ENCODE results near the gene MERTK. TPM values are rescaled to one million over a fixed set of nuclear protein-coding genes. Genes with fewer than 3 reads are reported as not detected.

MERTK gene
- total and polyA plus RNA-seq, 10 of the 15 experiments (the other 5 are each of a cell fraction or from before 2014, with no cell fraction given), result 0.13 to 30.6 (median 0.50) TPM

DNA sequence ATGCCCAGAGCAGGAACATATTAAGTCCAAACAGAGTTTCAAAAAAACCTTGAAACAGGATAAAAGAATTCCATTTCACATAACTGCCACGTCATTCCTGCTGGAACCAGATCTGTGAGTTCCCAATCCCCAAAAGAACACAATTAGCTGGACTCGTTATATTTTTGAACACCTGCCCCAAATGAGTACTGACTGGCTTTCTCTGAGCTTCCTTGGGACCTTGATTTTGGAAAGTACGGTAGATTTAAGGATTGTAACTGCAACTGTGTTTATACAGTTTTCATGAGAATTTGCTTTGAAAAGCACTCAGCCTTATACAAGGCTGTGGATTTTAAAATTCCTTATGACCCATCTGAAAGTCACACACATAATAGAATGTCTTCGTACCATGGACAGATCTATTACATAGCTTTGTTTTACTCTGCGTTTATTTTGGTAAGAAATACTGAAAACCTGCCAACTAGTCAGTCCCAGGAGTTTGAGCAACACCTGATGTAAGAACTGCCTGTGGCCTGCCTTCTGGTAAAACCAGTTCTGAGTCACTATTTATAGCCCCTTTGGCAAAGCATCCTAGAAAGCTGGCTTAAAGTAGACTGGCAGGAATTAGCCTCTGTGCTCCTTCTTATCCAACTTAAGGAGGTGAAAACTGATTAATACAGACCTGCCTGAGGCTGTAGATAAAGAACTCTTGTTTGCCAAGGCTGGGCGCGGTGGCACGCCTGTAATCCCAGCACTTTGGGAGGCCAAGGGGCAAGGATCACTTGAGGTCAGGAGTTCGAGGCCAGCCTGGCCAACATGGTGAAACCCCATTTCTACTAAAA is 48.1 kb downstream of the MERTK start (continued):
- TF ChIP-seq, protein P1, sequence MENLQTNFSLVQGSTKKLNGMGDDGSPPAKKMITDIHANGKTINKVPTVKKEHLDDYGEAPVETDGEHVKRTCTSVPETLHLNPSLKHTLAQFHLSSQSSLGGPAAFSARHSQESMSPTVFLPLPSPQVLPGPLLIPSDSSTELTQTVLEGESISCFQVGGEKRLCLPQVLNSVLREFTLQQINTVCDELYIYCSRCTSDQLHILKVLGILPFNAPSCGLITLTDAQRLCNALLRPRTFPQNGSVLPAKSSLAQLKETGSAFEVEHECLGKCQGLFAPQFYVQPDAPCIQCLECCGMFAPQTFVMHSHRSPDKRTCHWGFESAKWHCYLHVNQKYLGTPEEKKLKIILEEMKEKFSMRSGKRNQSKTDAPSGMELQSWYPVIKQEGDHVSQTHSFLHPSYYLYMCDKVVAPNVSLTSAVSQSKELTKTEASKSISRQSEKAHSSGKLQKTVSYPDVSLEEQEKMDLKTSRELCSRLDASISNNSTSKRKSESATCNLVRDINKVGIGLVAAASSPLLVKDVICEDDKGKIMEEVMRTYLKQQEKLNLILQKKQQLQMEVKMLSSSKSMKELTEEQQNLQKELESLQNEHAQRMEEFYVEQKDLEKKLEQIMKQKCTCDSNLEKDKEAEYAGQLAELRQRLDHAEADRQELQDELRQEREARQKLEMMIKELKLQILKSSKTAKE (IDR thresholded peaks at IDR 0.05; ENCODE audit: low read depth, poor library complexity, severe bottlenecking), result no peak
- TF ChIP-seq ZZZ3 (IDR thresholded peaks at IDR 0.05; ENCODE audit: control insufficient read depth, insufficient read length, low read depth) (no peak), STAT3 (IDR thresholded peaks at IDR 0.05; ENCODE audit: low read depth, low read length) (no peak), CBFB (IDR thresholded peaks at IDR 0.05; ENCODE audit: low read depth) (no peak)

DNA sequence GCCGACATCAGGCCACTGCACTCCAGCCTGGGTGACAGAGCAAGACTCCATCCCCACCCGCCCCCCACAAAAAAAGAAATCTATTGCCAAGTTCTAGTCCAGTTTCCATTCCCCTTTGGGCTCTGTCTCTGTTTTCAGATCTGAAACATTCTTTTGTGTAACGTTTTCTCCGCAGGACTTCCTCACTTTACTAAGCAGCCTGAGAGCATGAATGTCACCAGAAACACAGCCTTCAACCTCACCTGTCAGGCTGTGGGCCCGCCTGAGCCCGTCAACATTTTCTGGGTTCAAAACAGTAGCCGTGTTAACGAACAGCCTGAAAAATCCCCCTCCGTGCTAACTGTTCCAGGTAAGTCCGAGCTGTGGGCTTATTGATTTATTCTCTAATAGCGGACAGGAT is 48.8 kb downstream of the MERTK start:
- no peaks in the 10 kb centered on the region for H3K79me2 ChIP-seq (ENCODE audit: control insufficient read depth, insufficient read depth, low read length)
- H4K20me1 ChIP-seq (ENCODE audit: control insufficient read depth, insufficient read depth), result no peaks in the 10 kb centered on the region
- H3K27me3 ChIP-seq (replicated peaks in 1 of 2; ENCODE audit: control insufficient read depth in 2 of 2, insufficient read depth in 2 of 2, low read length in 1 of 2), result no peaks in the 10 kb centered on the region; a peak in 1 of 4 replicates
- H3K4me1 ChIP-seq (ENCODE audit: control insufficient read depth, insufficient read depth, low read length), result no peaks in the 10 kb centered on the region
- WGBS (ENCODE audit: insufficient coverage, insufficient replicate concordance, low lambda C conversion rate, missing lambda C conversion rate), result 64% methylated on average over 11 of the region's 11 CpGs
- CTCF ChIA-PET, result no interaction called here
- H3K27ac ChIP-seq (ENCODE audit: control insufficient read depth, insufficient read depth), result no peak overlapping the region
- no peaks in the 10 kb centered on the region for H3K36me3 ChIP-seq (ENCODE audit: control insufficient read depth in 2 of 2, insufficient read depth in 2 of 2, low read length in 1 of 2)
- no TSS peak for BruUV-seq (replicated peaks)
- H2AFZ ChIP-seq (ENCODE audit: control insufficient read depth, low read depth, low read length), result no peak overlapping the region
- no peak overlapping the region for H3K9ac ChIP-seq (ENCODE audit: control insufficient read depth, insufficient read depth, low read length)
- H3K4me3 ChIP-seq, result no peak overlapping the region
- TF ChIP-seq ATF3 (IDR thresholded peaks at IDR 0.05; ENCODE audit: borderline replicate concordance, extremely low read depth, low read depth, low read length), result no peak
- TF ChIP-seq, protein P2, sequence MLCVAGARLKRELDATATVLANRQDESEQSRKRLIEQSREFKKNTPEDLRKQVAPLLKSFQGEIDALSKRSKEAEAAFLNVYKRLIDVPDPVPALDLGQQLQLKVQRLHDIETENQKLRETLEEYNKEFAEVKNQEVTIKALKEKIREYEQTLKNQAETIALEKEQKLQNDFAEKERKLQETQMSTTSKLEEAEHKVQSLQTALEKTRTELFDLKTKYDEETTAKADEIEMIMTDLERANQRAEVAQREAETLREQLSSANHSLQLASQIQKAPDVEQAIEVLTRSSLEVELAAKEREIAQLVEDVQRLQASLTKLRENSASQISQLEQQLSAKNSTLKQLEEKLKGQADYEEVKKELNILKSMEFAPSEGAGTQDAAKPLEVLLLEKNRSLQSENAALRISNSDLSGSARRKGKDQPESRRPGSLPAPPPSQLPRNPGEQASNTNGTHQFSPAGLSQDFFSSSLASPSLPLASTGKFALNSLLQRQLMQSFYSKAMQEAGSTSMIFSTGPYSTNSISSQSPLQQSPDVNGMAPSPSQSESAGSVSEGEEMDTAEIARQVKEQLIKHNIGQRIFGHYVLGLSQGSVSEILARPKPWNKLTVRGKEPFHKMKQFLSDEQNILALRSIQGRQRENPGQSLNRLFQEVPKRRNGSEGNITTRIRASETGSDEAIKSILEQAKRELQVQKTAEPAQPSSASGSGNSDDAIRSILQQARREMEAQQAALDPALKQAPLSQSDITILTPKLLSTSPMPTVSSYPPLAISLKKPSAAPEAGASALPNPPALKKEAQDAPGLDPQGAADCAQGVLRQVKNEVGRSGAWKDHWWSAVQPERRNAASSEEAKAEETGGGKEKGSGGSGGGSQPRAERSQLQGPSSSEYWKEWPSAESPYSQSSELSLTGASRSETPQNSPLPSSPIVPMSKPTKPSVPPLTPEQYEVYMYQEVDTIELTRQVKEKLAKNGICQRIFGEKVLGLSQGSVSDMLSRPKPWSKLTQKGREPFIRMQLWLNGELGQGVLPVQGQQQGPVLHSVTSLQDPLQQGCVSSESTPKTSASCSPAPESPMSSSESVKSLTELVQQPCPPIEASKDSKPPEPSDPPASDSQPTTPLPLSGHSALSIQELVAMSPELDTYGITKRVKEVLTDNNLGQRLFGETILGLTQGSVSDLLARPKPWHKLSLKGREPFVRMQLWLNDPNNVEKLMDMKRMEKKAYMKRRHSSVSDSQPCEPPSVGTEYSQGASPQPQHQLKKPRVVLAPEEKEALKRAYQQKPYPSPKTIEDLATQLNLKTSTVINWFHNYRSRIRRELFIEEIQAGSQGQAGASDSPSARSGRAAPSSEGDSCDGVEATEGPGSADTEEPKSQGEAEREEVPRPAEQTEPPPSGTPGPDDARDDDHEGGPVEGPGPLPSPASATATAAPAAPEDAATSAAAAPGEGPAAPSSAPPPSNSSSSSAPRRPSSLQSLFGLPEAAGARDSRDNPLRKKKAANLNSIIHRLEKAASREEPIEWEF (IDR thresholded peaks at IDR 0.05; ENCODE audit: insufficient replicate concordance, low read depth, low read length), result no peak
- SMC1A ChIA-PET (ENCODE audit: uncharacterized antibody, unreplicated experiment), result no interaction called here
- ATAC-seq (no peak), DNase-seq (ENCODE audit: low read depth, low spot score) (no peak), FAIRE-seq (no peak)
- no peaks in the 10 kb centered on the region for H3K9me3 ChIP-seq (replicated peaks; ENCODE audit: control insufficient read depth, insufficient read depth, low read length)
- no peak overlapping the region for H3K4me2 ChIP-seq (ENCODE audit: control insufficient read depth, insufficient read depth)
- POLR2A ChIA-PET, result interaction anchor here (0.5 kb wide), 1 partner anchor 365 kb away, joined by 3 read pairs; no protein-coding TSS in a partner anchor
- in situ Hi-C loops (cut with MboI) (no loop called here), intact Hi-C loops (cut with micrococcal nuclease; ENCODE audit: unreplicated experiment) (no loop called here)
- RAD21 ChIA-PET (ENCODE audit: unreplicated experiment), result no interaction called here

Data from GM12878 (cell line).